Stimulated activated CD4-positive, alpha-beta T cell treated with anti-CD3 and anti-CD28 coated beads, Interleukin-12 subunit alpha, Interleukin-12 subunit beta, amount 100 ng/mL, for 48 hours (primary cell): ENCODE measurements around the gene ITPR2.

Experiments
- DNase-seq, 3 donors: peaks; one replicate each; pipeline ENCODE4 v3.0.0-alpha.2; 2020; ENCODE audit warnings: low read depth in 2 of 3, low spot score in 1 of 3

Gene ITPR2

DNA sequence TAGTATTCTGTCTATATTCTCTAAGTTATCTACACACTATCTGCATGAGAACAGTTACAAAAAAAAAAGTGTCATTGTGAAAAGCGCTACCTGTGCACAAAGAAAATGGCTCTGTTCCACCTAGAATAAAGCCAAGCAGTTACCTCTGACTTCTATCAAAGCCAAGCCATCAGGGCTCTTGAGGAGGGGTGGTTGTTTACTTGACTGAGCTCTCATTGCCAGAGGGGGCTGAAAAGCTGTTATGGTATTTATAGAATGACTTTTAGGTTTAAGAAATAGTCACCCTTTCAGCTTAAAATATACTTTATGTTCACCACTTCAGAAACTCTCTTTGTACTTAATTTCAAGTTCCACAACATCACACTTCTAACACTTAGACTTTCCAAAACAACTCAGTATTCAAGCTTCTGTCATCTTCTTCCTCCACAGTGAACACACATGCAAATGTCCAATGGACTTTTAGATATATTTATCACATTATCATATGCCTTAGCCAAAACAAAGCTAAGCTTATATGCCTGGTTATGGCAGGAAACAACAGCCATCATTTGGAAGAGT, 7.5 kb downstream of the ITPR2 start:
- no peak for DNase-seq

DNA sequence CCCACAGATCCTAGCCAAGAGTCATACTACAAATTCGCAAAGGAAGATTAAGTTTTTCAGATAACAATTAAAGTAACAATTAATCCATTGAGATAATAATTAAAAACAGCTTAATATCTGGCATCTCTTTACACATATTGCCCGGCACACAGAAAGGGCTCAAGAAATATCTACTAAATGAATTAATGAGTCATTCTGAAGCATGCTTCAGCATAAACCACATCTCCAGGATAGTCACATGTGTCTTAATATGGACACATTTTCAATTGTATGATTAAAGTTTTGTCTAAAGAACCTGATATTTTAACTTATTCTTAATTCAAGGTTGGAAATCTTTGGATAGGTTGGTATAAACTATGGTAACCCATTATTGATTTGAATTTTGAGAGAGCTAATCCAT, 9.6 kb downstream of the ITPR2 start:
- DNase-seq, result no peak

DNA sequence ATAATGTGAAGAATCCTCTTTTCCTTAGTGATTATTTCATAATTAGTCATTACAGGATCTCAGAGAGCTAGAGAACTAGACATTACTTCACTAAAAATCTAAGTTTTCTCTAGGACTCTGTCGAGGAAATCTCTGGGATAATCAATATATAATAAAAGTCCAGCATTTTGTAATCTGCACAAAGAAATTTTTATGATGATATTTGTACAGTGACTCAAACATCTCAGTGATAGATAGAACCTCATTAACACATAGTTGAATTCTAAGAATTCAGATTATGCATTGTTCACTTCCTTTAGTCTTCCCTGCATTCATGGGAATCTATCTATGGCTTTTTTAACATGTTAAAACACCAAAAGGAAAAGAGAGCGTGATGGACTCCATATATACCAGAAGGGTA, 11.0 kb downstream of the ITPR2 start:
- DNase-seq, result no peak

DNA sequence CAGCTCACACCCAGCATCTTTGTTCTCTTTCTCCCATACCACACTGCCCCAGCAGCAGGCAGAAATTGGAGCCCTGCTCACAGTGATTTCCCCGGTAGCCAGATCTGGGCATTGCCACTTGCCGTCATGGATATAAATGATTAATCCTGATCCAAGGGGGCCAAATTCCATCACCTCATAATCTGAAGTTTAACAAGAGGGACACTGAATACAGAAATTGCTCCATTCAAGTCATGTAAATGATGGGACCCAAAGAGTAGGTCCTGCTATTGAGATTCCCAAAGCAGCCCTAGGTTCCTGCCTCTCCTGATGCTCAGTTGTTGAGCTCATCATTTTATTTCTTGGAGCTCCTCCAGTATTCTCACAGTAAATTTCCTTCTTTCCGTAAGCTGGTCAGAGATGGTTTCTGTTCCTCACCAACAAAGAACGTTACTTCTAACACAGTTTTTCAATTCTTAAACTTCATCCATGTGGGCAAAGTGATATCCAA, 11.7 kb downstream of the ITPR2 start:
- no peak for DNase-seq

DNA sequence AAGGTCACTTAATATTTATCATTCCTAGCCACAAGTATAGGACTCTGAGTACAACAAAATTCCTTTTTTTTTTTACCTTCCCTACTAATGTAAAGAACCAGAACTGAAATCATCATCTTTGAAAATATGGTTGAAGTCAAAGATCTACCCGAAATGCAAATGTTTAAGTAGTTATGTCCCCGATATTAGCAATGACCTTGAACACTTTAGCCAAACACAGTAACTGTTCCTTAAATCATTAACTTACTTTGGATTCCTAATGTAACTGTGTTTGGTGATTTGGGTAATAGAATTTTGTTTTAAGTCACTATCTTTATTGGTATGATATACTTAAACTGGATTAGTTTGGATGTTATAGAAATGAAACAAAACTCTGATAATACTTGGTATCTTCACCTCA, 14.4 kb downstream of the ITPR2 start:
- no peak for DNase-seq

DNA sequence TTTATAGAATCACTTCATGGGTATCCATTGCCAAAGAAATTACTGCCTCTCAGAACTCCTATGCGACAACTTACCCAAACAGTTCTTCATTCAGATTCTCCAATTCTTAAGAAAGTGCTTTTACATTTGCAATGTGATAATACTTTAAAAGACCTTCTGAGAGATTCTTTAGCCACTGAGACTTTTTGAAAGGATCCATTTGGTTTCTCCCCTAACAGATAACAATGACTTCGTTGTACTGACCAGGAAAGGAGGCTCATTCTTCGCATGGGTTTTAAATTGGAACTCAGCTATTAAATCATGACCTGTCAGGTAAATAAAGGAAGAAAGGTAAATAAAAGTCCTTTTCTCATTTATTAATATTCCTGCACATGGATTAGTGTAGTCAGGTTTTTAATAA, 14.8 kb downstream of the ITPR2 start:
- no peak for DNase-seq

DNA sequence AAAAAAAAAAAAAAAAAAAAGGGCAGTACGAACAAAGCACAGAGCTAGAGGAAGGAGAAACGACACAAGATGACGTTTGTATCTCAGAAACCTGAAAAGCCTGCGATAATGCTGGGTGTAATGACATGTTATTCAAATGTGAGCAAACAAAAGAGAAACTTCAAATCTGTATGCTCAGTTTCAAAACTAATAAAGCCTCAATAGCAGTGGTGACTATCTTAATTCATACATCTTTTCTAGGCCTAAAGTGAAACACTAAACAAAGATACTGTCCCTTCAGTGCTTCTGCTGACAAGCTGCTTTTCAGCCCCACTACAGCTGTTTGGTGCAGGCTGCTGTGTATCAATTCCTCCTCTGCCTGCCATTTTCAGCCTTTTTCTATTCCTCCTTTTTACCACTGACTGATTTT, 15.8 kb downstream of the ITPR2 start:
- no peak for DNase-seq

DNA sequence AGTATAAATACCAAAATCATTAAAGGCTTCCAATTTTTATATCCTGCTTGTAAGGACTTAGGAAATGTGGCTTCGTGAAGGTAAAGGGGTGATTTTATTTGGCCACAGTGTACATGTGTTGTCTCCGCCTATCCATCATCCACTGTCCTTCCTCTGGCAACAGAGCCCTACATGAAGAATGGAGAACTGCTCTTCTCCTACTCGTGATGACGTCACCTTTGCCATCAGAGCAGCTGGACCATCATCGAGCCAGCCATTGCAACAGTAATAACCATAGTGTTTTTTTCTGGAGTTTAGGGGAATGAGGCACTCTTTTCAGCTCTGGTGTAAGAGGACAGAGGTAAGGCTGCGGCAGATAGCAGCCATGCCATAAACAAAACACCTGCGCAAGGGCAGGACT, 19.2 kb downstream of the ITPR2 start:
- DNase-seq, result no peak

DNA sequence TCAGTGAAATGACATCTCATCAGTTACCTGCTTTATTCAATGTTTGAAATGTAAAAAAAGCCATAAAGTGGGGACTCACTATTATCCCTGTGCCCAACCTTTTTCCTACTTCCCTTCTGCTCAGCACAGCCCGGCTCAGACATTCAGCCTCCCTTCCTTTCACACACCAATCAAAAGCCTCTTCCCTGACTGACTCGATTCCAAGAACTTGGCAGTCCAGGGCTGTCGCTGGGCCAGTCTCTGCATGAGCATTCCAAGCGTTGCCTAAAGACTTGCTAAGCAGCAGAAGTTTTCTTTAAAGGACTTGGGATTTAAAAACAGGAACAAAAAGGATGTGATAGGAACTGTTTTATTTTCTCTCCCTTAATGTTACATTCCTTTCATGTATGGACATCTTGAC, 22.7 kb downstream of the ITPR2 start:
- DNase-seq, result no peak

DNA sequence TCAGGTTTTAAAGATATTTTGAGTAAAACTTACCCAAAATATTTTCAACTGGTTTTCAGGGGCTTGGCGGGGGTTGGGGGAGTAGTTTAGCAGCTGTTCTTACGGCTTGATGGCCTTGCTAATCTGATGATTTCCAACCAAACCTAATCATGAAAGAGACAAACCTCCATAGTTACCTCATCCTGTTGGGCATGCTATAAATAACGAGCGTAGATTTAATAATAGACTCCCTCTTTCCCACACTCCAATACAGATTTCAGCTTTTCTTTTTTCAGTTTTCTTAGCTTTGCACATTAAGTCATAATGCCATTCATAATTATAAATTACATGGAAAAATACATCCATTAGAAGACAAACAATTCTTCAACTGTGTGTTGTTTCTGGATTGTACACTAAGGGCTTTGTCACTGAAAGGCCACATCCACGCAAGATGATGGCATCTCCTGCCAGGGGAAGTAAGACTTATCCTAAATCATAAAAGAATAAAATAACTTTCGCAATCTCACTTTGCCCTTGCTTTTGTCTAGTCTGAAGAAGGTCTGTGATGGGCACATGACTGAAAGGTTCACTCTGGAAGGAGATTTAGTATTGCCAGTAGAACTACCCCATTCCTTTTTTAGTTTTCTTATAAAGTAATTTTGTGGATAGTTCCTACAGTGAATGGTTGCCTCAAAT, 23.2 kb downstream of the ITPR2 start:
- no peak for DNase-seq

DNA sequence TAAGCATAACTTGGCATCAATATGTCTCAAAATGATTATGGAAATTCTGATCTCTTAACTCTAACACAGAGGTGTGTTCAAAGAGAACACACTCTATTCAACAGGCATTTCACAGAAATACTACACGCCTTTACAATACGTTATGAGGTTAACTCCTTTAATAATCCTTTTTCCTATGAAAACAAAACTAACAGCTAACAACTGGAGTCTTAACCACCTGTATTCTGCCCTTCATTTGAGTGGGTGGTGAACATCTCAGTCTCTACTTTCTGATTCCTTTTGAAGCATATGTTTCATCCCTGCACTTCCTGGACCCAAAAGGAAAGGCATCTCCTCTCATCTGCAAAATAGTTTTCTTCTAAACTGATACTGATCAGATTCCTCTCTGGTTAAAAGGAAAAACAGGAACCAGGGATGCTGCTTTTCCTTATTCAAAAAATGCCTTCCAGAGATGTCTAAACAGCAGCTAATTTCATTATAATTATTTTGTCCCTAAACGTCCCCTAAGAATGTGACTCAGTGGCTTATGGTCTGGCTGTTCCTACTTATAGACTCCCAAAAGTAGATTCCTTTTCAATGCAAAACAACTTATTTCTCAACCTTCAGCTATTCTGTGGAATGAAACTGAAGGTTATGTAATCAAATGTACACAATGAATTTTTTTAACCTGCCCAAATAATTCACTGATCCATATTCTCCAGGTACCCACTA, 24.1 kb downstream of the ITPR2 start:
- DNase-seq, result no peak

DNA sequence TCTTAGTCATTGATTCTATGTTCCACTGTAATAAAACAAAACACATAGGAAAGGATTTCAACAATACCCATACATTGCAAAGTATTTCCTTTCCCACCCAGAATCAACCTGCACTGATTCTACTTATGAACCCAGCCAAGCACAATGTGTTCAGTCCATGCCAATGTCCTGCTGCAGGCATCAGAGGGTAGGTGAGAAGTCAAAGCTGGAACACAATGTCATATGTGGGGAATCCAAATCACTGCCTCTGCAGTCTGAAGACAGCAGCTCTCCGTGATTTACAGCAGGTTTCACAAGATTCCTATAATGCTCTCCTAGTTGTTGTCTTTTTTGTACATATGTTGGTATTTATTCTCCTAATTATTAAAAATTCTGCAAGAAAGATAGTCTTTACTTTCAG, 25.7 kb downstream of the ITPR2 start:
- DNase-seq, result no peak

DNA sequence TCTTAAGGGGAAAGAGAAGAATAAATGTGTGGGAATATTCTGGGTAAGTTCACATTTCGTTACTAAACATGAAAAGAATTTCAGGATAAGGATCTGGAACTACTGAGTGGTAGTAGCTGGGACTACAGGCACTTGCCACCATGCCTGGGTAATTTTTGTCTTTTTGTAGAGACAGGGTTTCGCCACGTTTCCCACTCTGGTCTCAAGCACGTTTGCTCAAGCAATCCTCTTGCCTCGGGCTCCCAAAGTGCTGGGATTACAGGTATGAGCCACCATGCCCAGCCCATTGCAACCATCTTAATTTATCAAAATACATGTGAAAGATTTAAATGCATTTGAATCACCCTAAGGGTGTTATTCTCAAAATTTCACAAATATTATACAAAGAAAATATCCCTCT, 26.4 kb downstream of the ITPR2 start:
- DNase-seq, result no peak

DNA sequence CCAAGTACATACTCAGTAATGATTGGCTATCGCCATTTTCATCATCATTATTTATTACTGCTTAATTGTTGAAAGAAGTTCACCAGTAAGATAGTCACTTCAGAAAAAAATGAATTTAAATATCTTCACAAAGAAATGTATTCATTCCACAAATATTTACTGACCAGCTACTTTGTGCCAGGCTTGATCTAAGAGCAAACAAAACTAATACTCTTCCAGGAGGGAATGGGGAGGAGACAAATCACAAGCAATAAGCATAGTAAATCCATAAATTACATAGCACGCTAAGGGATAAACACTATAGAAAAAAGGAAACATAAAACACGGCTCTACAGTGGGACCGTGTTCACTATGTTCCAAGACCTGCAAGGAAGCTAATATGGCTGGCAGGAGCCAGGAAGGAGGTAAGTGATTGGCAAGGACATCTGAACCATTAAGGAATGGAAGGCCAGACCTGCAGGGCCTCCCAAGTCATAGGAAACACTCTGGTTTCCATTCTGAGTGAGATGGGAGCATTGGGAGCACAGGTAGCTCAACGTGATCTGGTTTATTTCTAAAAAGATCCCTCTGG, 27.5 kb downstream of the ITPR2 start:
- no peak for DNase-seq

DNA sequence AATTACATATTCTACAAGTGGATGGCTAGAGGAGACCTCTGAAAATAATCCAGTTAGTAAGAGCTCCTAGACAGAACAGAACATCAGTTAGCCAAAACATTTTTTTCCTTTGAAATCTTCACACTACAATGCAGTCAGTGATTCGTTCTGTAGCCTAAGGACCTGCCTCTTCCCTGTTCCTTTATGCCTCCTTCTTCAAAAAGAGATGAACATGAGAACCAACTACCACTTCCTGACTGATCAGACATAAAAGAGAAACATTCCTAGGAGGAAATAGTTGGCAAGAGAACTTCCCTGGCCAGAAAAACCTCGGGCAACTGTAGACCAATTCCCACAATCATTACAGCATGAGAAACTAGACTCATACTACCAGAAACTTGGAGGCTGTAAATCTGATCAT, 29.4 kb downstream of the ITPR2 start:
- DNase-seq, result no peak

DNA sequence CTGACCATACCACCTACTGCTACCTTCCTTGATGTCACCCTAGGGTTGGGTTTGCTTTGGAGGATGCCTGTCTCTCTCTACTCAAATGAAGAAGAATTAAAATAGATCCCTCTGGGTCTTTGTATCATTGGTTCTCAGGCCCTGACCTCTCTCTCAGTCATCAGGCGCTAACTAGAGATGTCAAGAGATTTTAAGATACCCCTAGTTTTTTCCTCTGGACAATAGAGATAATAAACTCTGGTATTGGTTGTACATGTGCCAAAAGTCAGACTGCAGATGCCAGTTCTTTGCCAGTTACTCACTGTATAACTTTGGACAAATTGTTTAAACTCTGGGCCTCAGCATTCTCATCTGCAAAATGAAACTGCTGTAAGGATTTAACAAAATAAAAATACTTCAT, 31.5 kb downstream of the ITPR2 start:
- no peak for DNase-seq

DNA sequence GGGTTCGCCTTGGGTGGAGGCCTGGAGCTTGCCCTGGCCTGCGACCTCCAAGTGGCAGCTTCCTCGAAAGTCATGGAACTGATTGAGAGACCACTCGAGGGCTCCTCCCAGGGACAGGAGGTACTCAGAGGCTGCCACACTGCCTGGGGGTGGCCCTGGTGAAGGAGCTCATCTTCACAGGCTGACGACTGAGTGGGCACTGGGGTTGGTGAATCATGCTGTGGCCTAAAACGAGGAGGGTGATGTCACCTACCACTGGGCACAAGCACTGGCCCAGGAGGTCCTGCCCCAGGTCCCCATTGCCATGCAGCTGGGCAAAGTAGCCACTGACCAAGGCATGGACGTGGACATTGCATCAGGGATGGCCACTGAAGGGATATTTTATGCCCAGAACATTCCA, 32.1 kb downstream of the ITPR2 start:
- no peak for DNase-seq

DNA sequence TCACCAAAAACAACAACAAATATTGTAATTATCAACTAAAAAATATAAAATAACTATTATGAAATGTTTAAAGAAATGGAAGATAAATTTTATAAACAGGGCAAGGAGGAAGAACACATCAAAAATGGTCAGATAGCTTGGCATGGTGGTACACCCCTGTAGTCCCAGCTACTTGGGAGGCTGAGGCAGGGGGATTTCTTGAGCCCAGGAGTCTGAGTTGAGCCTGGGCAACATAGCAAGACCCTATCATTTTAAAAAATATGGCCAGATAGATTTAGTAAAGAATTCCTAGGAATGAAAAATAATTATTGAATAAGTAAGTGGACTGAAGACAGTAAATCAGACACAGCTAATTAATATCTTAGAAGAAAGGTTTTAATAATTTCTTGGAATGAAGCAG, 32.6 kb downstream of the ITPR2 start:
- DNase-seq, result no peak

DNA sequence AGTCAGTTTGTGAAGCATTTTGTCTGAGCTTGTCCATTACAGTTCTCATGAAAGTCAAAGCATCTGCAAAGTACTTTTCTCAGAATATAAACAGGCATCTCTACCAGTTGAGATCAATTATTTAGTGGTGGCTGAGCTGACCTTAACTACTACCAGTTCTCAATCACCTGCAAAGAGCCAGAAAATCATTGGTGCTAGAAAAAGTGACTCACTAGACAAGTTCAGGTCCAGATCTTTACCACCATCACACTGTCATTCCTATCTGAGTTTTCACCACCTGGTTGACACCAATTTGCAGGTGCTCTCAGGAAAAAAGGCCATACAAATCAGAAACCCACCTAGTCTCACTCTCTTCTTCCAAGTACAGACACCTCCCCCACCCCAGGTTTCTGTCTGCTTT, 33.3 kb downstream of the ITPR2 start:
- no peak for DNase-seq

DNA sequence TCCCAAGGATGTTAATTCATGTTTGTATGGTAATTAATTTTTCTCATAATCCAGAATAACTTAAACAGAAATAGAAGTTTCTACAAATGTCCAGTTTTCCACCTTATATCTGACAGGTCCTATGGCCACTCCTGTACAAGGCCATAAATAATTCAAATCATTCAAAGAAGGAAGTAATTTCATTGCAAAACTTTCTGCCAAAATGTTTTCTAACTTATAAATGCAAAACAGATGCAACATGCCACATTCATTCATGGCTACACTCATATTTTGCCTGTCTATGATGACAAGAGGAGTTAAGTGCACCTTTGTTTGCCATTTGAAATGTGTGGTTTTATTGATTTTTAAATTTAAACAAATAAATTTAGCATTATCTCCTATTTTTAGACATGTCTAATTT, 34.4 kb downstream of the ITPR2 start:
- DNase-seq, result no peak

DNA sequence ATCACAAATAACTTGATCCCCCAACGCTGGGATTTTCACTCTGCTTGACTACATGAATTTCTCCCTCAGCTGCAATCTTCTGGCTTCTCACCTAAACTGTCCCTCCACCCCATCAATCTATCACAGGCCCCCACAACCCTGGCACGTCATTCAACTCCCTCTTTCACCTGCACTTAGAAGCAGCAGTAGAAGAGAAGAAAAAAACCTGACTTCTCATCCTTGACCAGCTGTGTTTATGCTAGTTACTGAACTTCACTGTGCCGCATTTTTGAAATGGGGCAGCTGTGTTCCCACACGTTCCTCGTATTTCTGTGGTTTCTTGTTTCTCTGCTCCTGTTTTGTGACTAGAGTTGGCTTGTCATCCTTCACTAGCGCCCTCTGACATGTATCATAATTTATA, 35.0 kb downstream of the ITPR2 start:
- no peak for DNase-seq

DNA sequence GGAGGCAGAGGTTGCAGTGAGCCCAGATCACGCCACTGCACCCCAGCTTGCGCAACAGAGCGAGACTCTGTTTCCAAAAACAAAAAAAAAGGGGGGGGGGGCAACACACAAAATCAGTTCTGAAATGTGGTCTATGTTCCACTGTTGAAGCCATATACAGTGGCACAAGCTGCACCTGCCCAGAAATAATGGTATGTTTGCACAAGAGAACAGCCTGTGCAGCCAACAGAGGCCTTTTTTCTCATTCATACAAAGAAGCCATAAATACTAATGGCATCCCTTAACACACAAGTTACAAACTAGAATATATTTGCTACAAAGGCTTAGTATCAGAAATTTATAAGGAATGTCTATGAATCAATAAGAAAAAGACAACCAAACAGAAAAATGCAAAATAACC, 37.1 kb downstream of the ITPR2 start:
- DNase-seq, result no peak
